ENCODE measurements around the gene FBXW8. TPM values are rescaled to one million over a fixed set of nuclear protein-coding genes. Genes with fewer than 3 reads are reported as not detected.

Gene FBXW8
- total and polyA plus RNA-seq, 8 donors: 3.6 to 9.6 (median 8.3) TPM

DNA sequence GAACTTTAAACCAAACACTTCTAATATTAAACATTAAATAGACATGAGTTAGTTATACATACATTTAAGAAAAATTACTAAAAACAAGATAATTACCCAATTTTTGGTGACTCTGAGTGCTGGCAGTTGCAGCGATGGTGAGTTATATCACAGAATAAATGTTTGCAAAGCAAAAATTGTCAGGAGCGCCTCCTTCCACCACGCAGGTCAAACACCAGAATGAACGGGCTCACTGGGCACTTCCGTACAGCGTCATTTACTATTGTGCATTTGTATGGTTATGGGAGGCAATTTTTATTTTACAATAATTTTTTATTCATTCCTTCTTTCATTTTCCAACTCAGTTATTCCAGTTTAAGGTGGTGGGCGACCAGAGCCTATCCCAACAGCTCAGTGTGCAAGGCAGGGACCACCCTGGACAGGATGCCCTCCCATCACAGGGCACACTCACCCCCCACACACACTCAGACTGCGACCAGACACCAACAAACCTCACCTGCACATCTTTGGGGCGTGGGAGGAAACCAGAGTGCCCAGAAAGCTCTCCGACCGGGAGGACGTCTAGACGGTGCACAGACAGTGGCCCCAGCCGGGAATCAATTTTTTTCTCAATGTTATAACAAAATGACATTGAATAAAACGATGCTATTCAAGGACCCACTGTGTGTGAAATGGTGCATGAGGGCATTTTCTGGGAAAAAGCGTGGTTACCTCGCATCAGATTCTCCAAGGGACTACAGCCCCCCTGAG, 121.3 kb downstream of the FBXW8 start:
- FAIRE-seq (no peak), DNase-seq (peak in 3 of 6 donors; percentile 7 to 46 (median 23)), ATAC-seq (peak in 2 of 4 donors; percentile 20 to 23)
- 63 to 66% methylated on average over 17 of the region's 17 CpGs for WGBS, 2 donors
- Histone ChIP-seq H3K27me3 (no peaks in the 10 kb centered on the region), H3K27ac (peak overlapping the region; percentile 63 to 84 (median 78)), H3K9me3 (no peaks in the 10 kb centered on the region), H3K36me3 (peaks cover 0 to 3% (median 0%) of the 10 kb centered on the region in 3 donors), H3K4me3 (no peak overlapping the region), H3K4me1 (peaks cover 11 to 46% (median 38%) of the 10 kb centered on the region in 3 donors)
- TF ChIP-seq, protein P1, sequence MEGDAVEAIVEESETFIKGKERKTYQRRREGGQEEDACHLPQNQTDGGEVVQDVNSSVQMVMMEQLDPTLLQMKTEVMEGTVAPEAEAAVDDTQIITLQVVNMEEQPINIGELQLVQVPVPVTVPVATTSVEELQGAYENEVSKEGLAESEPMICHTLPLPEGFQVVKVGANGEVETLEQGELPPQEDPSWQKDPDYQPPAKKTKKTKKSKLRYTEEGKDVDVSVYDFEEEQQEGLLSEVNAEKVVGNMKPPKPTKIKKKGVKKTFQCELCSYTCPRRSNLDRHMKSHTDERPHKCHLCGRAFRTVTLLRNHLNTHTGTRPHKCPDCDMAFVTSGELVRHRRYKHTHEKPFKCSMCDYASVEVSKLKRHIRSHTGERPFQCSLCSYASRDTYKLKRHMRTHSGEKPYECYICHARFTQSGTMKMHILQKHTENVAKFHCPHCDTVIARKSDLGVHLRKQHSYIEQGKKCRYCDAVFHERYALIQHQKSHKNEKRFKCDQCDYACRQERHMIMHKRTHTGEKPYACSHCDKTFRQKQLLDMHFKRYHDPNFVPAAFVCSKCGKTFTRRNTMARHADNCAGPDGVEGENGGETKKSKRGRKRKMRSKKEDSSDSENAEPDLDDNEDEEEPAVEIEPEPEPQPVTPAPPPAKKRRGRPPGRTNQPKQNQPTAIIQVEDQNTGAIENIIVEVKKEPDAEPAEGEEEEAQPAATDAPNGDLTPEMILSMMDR (IDR thresholded peaks at IDR 0.05): no peak
- intact Hi-C loops (cut with DNase I): no loop called here

DNA sequence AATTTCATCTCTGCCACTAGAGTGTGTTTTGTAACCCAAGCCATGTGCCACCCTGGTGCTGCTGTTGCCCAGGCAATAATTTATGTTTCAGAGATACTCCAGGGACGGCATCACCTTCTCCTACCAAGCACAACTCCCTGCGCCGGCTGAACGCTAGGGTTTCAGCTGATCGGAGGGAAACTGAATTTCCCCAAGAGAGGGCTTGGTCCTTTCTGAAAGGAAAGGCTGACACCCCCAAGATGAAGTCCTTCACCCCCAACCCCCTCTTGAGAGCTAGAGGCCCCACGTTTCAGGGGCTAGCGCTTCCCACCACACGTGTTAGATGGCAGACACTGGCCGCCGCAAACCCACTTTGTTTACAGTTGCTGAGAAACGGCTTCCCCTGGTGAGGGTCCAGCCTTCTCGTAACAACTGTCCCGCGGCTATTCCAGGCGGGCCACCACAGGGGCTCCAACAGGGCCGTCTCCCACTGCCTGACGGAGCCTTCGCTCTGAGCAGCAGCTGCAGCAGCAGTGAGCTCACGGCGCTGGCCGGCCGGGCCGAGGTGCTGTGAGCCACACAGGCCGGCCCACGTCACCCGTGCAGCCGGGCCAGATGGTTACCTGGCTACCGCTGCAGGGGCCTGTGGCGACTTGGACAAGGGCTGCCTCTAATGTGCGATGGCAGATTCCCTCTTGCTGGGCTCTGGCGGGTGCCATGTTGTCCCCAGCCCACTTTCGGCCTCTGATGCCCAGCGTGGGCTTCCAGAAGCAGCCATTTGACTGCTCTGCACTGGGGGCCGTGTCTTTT, 122.0 kb downstream of the FBXW8 start:
- Histone ChIP-seq H3K9me3 (no peaks in the 10 kb centered on the region), H3K36me3 (peaks cover 0 to 3% (median 0%) of the 10 kb centered on the region in 3 donors), H3K27me3 (no peaks in the 10 kb centered on the region), H3K4me3 (no peak overlapping the region), H3K27ac (peak overlapping the region; percentile 63 to 84 (median 78)), H3K4me1 (peaks cover 11 to 46% (median 38%) of the 10 kb centered on the region in 3 donors)
- TF ChIP-seq, protein P1 (IDR thresholded peaks at IDR 0.05): no peak
- ATAC-seq: peak; percentile 83 to 88 (median 84)
- intact Hi-C loops (cut with DNase I): no loop called here
- FAIRE-seq: no peak
- DNase-seq: peak; percentile 67 to 91 (median 83)
- 43 to 57% methylated on average over 34 of the region's 34 CpGs for WGBS, 2 donors

DNA sequence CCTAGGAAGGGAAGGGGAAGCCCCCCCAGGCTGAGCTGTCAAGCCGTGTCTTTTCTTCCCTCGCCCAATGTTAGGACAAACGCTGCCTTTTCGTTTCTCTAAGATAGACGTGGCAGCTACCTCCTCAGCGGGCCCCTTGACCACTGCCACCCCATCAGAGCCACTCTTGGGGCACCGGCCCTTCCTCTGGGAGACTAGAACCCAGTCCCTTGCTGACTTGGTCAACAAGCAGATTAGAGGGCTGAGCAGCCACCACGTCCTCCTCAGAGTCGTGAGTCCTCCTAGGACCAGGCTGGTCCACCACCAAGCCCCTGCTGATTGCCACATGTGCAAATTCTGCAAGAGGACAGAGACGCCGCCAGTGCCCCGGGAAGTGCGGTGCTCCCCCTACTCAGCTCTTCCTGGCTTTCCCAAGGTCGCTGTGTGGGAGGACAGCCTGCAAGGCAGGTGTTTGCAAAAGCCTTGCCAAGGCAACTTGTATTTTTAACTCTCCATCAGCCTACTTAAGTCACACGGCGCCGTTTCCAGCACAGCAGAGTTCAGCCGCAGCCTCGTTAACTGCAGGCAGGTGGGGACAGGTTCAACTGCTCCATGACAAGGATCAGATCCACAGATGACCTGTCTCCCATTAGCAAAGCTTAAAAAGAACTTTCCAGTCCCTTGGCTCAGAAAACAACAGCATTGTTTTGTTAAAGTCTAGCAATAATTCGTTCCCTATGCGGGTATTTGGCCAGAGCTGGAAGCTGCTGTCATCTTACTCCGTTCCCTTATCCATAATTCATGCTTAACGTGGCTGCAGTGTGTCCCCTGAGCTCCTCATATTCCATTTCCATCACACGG, 122.9 kb downstream of the FBXW8 start:
- intact Hi-C loops (cut with DNase I): no loop called here
- DNase-seq (peak; percentile 71 to 89 (median 82)), ATAC-seq (peak; percentile 74 to 80 (median 79)), FAIRE-seq (no peak)
- peaks cover 11 to 46% (median 38%) of the 10 kb centered on the region in 3 donors for H3K4me1 ChIP-seq
- TF ChIP-seq, protein P1 (IDR thresholded peaks at IDR 0.05): no peak
- H3K27me3 ChIP-seq: no peaks in the 10 kb centered on the region
- H3K4me3 ChIP-seq: no peak overlapping the region
- H3K36me3 ChIP-seq: peaks cover 0 to 3% (median 0%) of the 10 kb centered on the region in 3 donors
- WGBS, 2 donors: 25 to 35% methylated on average over 24 of the region's 24 CpGs
- H3K27ac ChIP-seq: peak overlapping the region; percentile 63 to 84 (median 78)
- H3K9me3 ChIP-seq: no peaks in the 10 kb centered on the region

DNA sequence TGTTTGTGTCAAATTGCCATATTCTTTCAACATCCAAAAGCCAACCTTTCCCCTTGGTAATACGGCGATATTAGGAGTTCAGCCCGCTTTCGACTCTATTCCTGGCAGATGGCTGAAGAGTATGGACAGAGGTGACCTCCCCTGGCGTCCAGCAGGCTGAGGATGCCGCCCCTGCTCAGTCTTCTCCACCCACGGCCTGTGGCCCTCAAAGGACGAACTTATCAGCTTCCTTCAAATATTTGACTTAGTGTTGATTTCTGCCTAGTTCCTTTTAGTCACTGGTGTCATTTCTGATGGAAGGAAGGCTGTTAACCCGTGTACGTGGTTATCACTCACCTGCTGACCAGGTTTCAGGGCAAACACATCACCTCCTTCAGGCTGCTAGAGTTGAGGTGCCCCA, 123.5 kb downstream of the FBXW8 start:
- intact Hi-C loops (cut with DNase I): no loop called here
- TF ChIP-seq, protein P1 (IDR thresholded peaks at IDR 0.05): no peak
- no peak overlapping the region for H3K4me3 ChIP-seq
- ATAC-seq (peak; percentile 2 to 4 (median 4)), FAIRE-seq (no peak), DNase-seq (peak in 2 of 6 donors; percentile 42 to 46)
- peaks cover 0 to 3% (median 0%) of the 10 kb centered on the region in 3 donors for H3K36me3 ChIP-seq
- peak overlapping the region; percentile 63 to 84 (median 78) for H3K27ac ChIP-seq
- WGBS, 2 donors: 38% methylated on average over 10 of the region's 10 CpGs
- H3K4me1 ChIP-seq: peaks cover 11 to 46% (median 38%) of the 10 kb centered on the region in 3 donors
- H3K9me3 ChIP-seq: no peaks in the 10 kb centered on the region
- no peaks in the 10 kb centered on the region for H3K27me3 ChIP-seq

All from pancreas (tissue), 10 donors.